NCI-H1417 treated with DMSO at 0.1 percent for 48 hours (cell line): ENCODE measurements around the gene SCCPDH.
"Not testable (repeated sequence)": the region's sequence is repeated elsewhere in the genome, so short reads cannot be mapped to it uniquely, and the experiment has no call there.

Source experiments
- DNase-seq: peaks from one replicate; lab custom pipeline; 2025; lab: John Stamatoyannopoulos, UW

SCCPDH gene

GRCh38 chr1:246708166-246708565 lies 16.0 kb upstream of the SCCPDH start:
- DNase-seq: no peak

GRCh38 chr1:246709196-246709595 lies 15.0 kb upstream of the SCCPDH start:
- DNase-seq: no peak

- DNase-seq: no peak
These were observed 14.4 kb upstream of the SCCPDH start for GRCh38 chr1:246709835-246710234.

DNA sequence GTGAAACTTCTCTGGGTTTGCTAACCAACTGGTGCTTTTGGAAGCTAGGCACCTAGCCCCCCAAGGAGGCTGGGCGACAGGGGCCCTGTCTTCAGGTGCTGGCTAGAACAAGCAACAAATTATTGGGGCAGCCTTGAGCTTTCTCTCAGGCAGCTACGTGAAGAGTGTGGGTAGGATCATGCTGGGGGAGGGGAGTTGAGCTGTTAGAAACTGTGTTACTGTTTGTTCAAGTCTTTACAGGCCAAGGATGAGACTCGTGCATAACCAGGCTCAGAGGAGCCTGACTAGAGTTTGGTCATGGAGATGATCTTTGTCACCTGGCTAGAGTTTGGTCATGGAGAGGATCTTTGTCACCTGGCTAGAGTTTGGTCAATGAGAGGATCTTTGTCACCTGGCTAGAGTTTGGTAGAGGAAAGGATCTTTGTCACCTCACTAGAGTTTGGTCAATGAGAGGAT lies 12.6 kb upstream of the SCCPDH start:
- DNase-seq: no peak

- DNase-seq: not testable (repeated sequence)
These were observed 11.8 kb upstream of the SCCPDH start for GRCh38 chr1:246712428-246712827.

- not testable (repeated sequence) for DNase-seq
These were observed 4.8 kb upstream of the SCCPDH start for GRCh38 chr1:246719361-246719760.

- not testable (repeated sequence) for DNase-seq
These were observed 3.4 kb upstream of the SCCPDH start for GRCh38 chr1:246720814-246721213.

DNA sequence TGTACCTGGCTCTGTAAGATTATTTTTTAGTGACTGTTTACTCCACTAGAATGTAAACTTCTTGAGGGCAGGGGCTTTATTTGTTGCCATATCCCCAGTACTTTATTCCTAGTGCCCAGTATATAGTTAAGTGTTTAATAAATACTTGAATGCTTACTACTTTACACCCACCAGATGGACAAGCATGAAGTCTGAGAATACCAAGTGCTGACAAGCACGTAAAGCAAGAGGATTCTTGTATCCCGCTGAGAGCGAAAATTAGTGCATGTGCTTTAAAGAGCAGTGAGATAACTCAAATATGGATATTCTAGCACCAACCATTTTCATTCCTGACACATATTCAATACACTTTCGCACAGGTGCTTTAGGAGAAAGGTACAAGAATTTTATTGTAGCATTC lies 1.5 kb upstream of the SCCPDH start:
- no peak for DNase-seq

- no peak for DNase-seq
These were observed 504 bp downstream of the SCCPDH start for GRCh38 chr1:246724731-246725095.

DNA sequence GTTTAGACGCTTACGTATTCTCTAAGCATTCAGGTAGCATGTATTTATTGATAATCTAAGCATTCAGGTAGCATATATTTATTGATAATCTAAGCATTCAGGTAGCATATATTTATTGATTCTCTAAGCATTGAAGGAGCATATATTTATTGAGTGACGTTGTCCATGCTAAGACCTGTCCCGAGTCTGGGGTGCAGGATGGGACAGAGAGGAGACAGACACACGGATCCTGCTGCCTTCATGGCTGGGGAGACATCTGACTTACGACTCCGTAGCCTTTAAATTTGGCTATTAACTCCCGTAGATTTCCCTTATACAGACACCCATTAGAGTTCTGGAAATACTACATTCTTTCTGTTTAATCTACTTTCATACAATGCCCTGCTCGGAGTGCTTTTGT lies 982 bp downstream of the SCCPDH start:
- DNase-seq: no peak

- no peak for DNase-seq
These were observed 2.1 kb downstream of the SCCPDH start for GRCh38 chr1:246726255-246726679.

DNA sequence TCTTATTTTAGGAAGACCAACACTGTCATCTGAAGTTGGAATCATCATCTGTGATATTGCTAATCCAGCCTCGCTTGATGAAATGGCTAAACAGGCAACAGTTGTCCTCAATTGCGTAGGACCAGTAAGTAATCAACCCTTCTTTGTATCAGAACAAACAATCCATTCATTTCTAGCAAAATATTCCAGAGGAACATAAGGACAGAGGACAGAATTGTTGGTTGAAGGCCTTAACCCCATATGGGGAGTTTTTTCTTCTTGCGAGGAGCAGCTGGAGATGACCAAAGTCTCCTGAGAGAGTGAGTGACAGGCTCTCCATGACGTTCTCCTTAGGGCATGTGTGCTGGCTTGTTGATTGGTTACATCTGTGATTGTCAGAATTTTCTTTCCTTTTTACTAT lies 2.7 kb downstream of the SCCPDH start:
- DNase-seq: no peak

GRCh38 chr1:246727594-246727993 lies 3.4 kb downstream of the SCCPDH start:
- DNase-seq: no peak

DNA sequence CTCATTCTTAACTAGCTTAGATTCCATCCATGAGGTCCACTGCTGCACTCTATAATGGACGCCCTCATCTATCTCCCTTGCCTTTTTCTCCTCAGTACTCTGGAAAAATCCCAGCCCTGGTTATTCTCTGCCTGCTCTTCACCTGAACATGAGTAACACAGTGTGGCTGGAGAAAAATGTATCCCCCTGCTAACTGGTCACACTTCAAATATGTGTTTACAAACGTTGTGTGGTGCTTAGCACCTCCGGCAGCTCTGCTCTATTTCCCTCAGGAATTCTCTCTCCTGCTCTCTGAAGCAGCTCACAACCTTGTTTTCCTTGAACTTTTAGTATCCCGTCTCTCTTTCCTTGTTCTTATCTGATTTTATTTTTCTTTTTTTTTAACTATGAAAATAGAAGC lies 4.1 kb downstream of the SCCPDH start:
- no peak for DNase-seq

GRCh38 chr1:246729040-246729439 lies 4.8 kb downstream of the SCCPDH start:
- not testable (repeated sequence) for DNase-seq

DNA sequence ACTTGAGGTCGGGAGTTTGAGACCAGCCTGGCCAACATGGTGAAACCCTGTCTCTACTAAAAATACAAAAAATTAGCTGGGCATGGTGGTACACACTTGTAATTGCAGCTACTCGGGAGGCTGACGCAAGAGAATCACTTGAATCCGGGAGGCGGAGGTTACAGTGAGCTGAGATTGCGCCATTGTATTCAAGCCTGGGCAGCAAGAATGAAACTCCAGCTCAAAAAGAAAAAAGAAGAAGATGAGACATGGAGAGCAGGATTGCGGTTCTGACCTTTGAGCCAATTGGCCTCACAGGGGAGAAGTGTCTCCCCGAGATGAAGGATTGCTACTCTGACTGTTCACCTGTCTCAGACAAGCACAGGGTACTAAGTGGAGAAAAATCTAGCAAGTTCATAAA lies 6.6 kb downstream of the SCCPDH start:
- DNase-seq: no peak

DNA sequence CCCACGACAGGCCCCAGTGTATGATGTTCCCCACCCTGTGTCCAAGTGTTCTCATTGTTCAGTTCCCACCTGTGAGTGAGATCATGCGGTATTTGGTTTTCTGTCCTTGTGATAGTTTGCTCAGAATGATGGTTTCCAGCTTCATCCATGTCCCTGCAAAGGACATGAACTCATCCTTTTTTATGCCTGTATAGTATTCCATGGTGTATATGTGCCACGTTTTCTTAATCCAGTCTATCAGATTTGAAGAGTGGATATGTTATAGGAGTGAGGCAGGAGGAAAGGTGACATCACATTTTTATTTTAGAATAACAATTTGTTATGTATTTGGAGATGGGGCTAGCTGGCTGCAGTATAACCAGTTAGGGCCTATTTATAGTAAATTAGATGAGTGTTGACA lies 7.7 kb downstream of the SCCPDH start:
- not testable (repeated sequence) for DNase-seq

DNA sequence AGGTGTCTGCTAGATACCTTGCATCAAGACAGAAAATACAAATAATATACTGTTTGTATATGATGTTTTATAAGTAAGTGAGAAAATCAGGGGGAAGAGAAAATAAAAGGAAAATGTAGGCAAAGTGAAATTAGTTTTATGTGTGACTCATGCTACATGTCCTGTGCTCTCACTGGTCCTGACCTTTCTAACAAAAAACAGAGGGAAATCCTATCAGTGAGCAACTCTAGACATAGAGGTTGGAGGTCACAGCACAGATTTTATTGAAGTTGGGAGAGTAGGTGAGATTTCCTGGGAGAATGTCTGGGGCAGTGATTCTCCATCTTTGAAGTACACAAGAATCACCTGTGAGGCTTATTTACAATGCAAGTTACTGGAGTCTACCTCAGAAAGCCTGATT lies 9.5 kb downstream of the SCCPDH start:
- no peak for DNase-seq

- no peak for DNase-seq
These were observed 10.7 kb downstream of the SCCPDH start for GRCh38 chr1:246734866-246735265.

GRCh38 chr1:246735735-246736134 lies 11.5 kb downstream of the SCCPDH start:
- no peak for DNase-seq

DNA sequence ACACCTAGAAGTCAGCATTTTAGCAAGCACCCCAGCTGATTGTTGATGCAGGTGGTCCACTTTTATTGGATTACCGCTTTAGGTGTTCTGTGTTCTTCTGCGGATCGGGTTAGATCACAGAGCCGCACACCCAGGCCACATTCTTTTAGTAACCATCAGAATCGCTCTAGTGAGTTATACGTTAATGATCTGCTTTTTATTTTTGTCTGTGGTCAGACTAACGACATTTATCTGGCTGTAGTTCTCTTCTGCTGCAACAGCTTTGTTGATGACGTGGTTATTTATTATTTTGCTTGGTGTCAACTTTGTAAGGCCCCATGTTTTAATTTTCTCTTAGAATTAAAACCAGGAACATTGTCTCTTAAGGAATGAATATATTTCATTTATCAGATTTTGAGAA lies 18.2 kb downstream of the SCCPDH start:
- no peak for DNase-seq

DNA sequence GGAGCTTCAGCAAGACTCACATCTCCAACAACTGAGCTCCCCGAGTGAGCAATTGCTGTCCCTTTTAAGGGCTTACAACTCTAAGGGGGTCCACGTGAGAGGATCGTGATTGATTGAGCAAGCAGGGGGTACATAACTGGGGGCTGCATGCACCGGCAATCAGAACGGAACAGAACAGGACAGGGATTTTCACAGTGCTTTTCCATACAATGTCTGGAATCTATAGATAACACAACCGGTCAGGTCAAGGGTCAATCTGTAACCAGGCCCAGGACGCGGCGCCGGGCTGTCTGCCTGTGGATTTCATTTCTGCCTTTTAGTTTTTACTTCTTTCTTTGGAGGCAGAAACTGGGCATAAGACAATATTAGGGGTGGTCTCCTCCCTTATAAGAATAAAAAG lies 21.9 kb downstream of the SCCPDH start:
- not testable (repeated sequence) for DNase-seq

GRCh38 chr1:246748006-246748405 lies 23.8 kb downstream of the SCCPDH start:
- DNase-seq: no peak

- DNase-seq: no peak
These were observed 24.7 kb downstream of the SCCPDH start for GRCh38 chr1:246748867-246749266.

DNA sequence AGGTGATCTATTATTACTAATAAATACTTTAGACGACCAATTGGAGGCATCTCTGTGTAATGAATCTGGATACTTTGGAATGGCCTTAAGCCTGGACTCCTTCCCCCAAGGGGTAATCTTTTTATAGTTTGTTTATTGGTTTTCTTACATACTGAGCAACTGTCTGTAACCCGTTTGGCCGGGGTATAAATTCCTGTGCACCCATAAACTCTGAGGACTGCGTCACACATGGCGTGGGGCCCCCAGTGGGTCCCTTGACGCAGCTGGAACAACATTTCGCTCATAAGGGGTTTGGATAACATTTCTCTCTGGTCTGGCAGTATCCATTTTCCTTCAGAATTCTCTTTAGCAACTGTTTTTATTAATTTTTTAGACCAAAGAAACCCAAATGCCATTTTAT lies 26.5 kb downstream of the SCCPDH start:
- DNase-seq: no peak
